ENCODE results near the gene SETX.

- TF ChIP-seq CTCF (IDR thresholded peaks at IDR 0.05; ENCODE audit: low read depth, low read length) = no peak
- TF ChIP-seq EZH2phosphoT487 (IDR thresholded peaks at IDR 0.05; ENCODE audit: low read depth) = no peak
These were observed 9.3 kb upstream of the SETX start for GRCh38 chr9:132364068-132364467.

All from OCI-LY3 (cell line).